ENCODE results near the gene CENPO. TPM values are rescaled to one million over a fixed set of nuclear protein-coding genes. Genes with fewer than 3 reads are reported as not detected.

The CENPO gene
- total RNA-seq: 10.6 to 17.8 TPM (median 10.9 TPM) in 3 replicates
- long read RNA-seq, full-length matches to known transcripts: 4 of 11 reads
- long read RNA-seq, partial matches to known transcripts: 1 of 11 reads
- long read RNA-seq, other reads (novel, unspliced or antisense): 6 of 11 reads

- Mint-ChIP-seq H3K27me3 (ENCODE audit: low read depth) (no peaks in the 10 kb centered on the region), H3K4me3 (ENCODE audit: unreplicated experiment) (peak within 1 kb of the TSS; percentile 97), H3K4me1 (ENCODE audit: low read depth) (peaks cover 26% of the 10 kb centered on the region), H3K27ac (ENCODE audit: unreplicated experiment) (peak within 1 kb of the TSS; percentile 99), H3K36me3 (ENCODE audit: low read depth) (peaks cover 8% of the 10 kb centered on the region), H3K9me3 (ENCODE audit: low read depth) (no peaks in the 10 kb centered on the region)
- peak; percentile 98 for DNase-seq (ENCODE audit: low spot score)
- peak; percentile 82 for TF ChIP-seq CTCF (IDR thresholded peaks at IDR 0.05)
Observed at GRCh38 chr2:24792874-24793760, at the start of gene CENPO, which contains the start of gene PTRHD1. Gene CENPO, plus strand, starts transcription at chr2:24793425. Its CDS starts 495 bp downstream, at chr2:24793920. Gene PTRHD1, minus strand, starts transcription at chr2:24793391. Its CDS starts 14 bp downstream, at chr2:24793377.

GRCh38 chr2:24743924-24744323, 49.3 kb upstream of the CENPO start:
- H3K4me3 Mint-ChIP-seq (ENCODE audit: unreplicated experiment): no peak overlapping the region
- no peak for DNase-seq (ENCODE audit: low spot score)
- H3K36me3 Mint-ChIP-seq (ENCODE audit: low read depth): peaks cover 9% of the 10 kb centered on the region
- H3K27ac Mint-ChIP-seq (ENCODE audit: unreplicated experiment): no peak overlapping the region
- no peaks in the 10 kb centered on the region for H3K9me3 Mint-ChIP-seq (ENCODE audit: low read depth)
- no peak for TF ChIP-seq CTCF (IDR thresholded peaks at IDR 0.05)
- H3K4me1 Mint-ChIP-seq (ENCODE audit: low read depth): no peaks in the 10 kb centered on the region
- no peaks in the 10 kb centered on the region for H3K27me3 Mint-ChIP-seq (ENCODE audit: low read depth)

GRCh38 chr2:24744356-24744755, 48.9 kb upstream of the CENPO start:
- no peak overlapping the region for H3K4me3 Mint-ChIP-seq (ENCODE audit: unreplicated experiment)
- no peak for TF ChIP-seq CTCF (IDR thresholded peaks at IDR 0.05)
- H3K4me1 Mint-ChIP-seq (ENCODE audit: low read depth): no peaks in the 10 kb centered on the region
- no peak overlapping the region for H3K27ac Mint-ChIP-seq (ENCODE audit: unreplicated experiment)
- H3K9me3 Mint-ChIP-seq (ENCODE audit: low read depth): no peaks in the 10 kb centered on the region
- DNase-seq (ENCODE audit: low spot score): no peak
- peaks cover 9% of the 10 kb centered on the region for H3K36me3 Mint-ChIP-seq (ENCODE audit: low read depth)
- H3K27me3 Mint-ChIP-seq (ENCODE audit: low read depth): no peaks in the 10 kb centered on the region

- Mint-ChIP-seq H3K36me3 (ENCODE audit: low read depth) (peaks cover 11% of the 10 kb centered on the region), H3K27me3 (ENCODE audit: low read depth) (no peaks in the 10 kb centered on the region), H3K27ac (ENCODE audit: unreplicated experiment) (no peak overlapping the region), H3K9me3 (ENCODE audit: low read depth) (no peaks in the 10 kb centered on the region), H3K4me1 (ENCODE audit: low read depth) (no peaks in the 10 kb centered on the region), H3K4me3 (ENCODE audit: unreplicated experiment) (no peak overlapping the region)
- DNase-seq (ENCODE audit: low spot score): no peak
- TF ChIP-seq CTCF (IDR thresholded peaks at IDR 0.05): no peak
Observed at GRCh38 chr2:24745825-24746224, 47.4 kb upstream of the CENPO start.

- Mint-ChIP-seq H3K9me3 (ENCODE audit: low read depth) (no peaks in the 10 kb centered on the region), H3K27me3 (ENCODE audit: low read depth) (no peaks in the 10 kb centered on the region), H3K4me3 (ENCODE audit: unreplicated experiment) (no peak overlapping the region), H3K27ac (ENCODE audit: unreplicated experiment) (no peak overlapping the region), H3K4me1 (ENCODE audit: low read depth) (no peaks in the 10 kb centered on the region), H3K36me3 (ENCODE audit: low read depth) (peaks cover 9% of the 10 kb centered on the region)
- no peak for TF ChIP-seq CTCF (IDR thresholded peaks at IDR 0.05)
- no peak for DNase-seq (ENCODE audit: low spot score)
Observed at GRCh38 chr2:24747299-24747698, 45.9 kb upstream of the CENPO start.
